ENCODE data around the gene SIRPB2. TPM values are rescaled to one million over a fixed set of nuclear protein-coding genes. Genes with fewer than 3 reads are reported as not detected.

Gene SIRPB2
- total and polyA plus RNA-seq, 2 of the 8 experiments (the other 6 are each of a cell fraction or from before 2014, with no cell fraction given), result 0.28 TPM; not detected in 1

DNA sequence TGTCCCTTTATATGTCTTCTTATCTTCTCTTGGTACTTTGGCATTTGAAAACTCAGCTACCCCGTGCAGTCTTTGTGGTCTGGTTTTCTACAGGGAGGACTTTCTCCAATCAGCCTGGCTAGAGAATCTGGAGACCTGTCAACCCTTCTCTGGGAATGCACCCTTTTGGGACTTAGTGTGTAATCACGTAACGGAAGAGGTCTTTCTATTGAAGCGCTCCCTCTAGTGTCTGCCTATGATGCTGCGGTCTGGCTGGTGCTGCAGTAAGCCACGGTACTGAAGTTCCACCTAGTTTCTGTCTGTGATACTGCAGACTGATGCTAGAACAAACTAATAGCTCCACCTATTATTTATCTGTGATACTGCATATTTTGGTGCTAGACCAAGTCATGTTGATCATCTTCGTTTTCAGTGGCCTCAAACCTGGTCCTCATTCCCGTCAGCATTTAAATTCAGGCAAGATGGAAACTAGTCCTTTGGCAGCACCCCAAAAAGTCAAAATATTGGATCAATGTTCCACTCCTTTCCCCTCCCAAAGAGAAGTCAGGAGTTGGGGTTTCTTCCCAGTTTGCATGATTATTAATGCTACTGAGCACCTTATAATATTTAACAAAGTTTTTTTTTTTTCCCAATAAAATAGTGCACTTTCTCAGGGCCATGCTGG is 12.5 kb upstream of the SIRPB2 start:
- H2BK5ac ChIP-seq (ENCODE audit: low read depth, low read length), result no peak overlapping the region
- H3K27me3 ChIP-seq (replicated peaks in 1 of 4; ENCODE audit: control insufficient read depth in 3 of 4, extremely low read depth in 1 of 4, insufficient read depth in 3 of 4, low read length in 3 of 4), result no peaks in the 10 kb centered on the region; a peak in 1 of 7 replicates
- no peak overlapping the region for H3K4me3 ChIP-seq (ENCODE audit: extremely low read depth in 1 of 4, insufficient read depth in 2 of 4, low read depth in 3 of 4, low read length in 4 of 4)
- H3K23ac ChIP-seq (ENCODE audit: insufficient read length), result no peak overlapping the region
- CTCF ChIA-PET (ENCODE audit: partially characterized antibody), result interaction anchor here (0.6 to 4.6 kb wide), 57 partner anchors 9 to 991 kb away, joined by 3 to 63 read pairs (median 4); partner anchors contain the start of genes NSFL1C, SIRPB2 and SIRPD
- H3K23me2 ChIP-seq (ENCODE audit: low read depth, low read length), result no peaks in the 10 kb centered on the region
- no peak overlapping the region for H2BK12ac ChIP-seq (ENCODE audit: low read depth, low read length)
- H4K91ac ChIP-seq (replicated peaks; ENCODE audit: insufficient read length, low read length), result no peak overlapping the region
- 8% methylated on average over 8 of the region's 8 CpGs; no CpG with 5 or more reads in 1 of the 2 experiments for WGBS, 2 experiments (ENCODE audit: extremely low coverage in 1 of 2, insufficient coverage in 1 of 2, insufficient read length in 1 of 2, insufficient replicate concordance in 2 of 2, low coverage in 1 of 2, low lambda C conversion rate in 2 of 2, missing lambda C conversion rate in 1 of 2)
- no peak overlapping the region for H4K5ac ChIP-seq (ENCODE audit: insufficient read length, low read depth, low read length)
- no peaks in the 10 kb centered on the region; a peak in 1 of 4 replicates for H3K9me3 ChIP-seq (ENCODE audit: insufficient read depth in 2 of 2, low read depth in 1 of 2, low read length in 1 of 2)
- no peak overlapping the region for H2BK20ac ChIP-seq (ENCODE audit: low read length)
- H2BK15ac ChIP-seq (ENCODE audit: low read length), result no peak overlapping the region
- H2BK120ac ChIP-seq (replicated peaks; ENCODE audit: low read depth, low read length), result no peak overlapping the region
- no peak overlapping the region for H3K4ac ChIP-seq (replicated peaks; ENCODE audit: insufficient read length, low read depth, low read length)
- H3K4me1 ChIP-seq (replicated peaks in 1 of 4; ENCODE audit: control insufficient read depth in 3 of 4, insufficient read depth in 4 of 4, low read length in 3 of 4), result peaks cover 6 to 8% (median 8%) of the 10 kb centered on the region in 4 experiments; a peak in 6 of 7 replicates
- no peak overlapping the region for H2AFZ ChIP-seq (ENCODE audit: low read length)
- no peaks in the 10 kb centered on the region for H3K79me2 ChIP-seq (ENCODE audit: control insufficient read depth in 1 of 2, insufficient read depth in 2 of 2, low read length in 2 of 2)
- DNase-seq (ENCODE audit: low read depth in 1 of 2, low spot score in 2 of 2), result peak; percentile 77 to 82
- POLR2A ChIA-PET (ENCODE audit: partially characterized antibody), result interaction anchor here (1.0 to 1.6 kb wide), 2 partner anchors 13 to 36 kb away, joined by 4 read pairs; no protein-coding TSS in a partner anchor
- FAIRE-seq, result peak; percentile 100
- H3K79me1 ChIP-seq (ENCODE audit: low read depth, low read length), result no peaks in the 10 kb centered on the region
- no peaks in the 10 kb centered on the region for H4K20me1 ChIP-seq (replicated peaks in 1 of 2; ENCODE audit: control insufficient read depth in 1 of 2, insufficient read depth in 2 of 2, low read length in 2 of 2)
- H3K14ac ChIP-seq (ENCODE audit: insufficient read length), result no peak overlapping the region
- no peak overlapping the region for H3K56ac ChIP-seq (replicated peaks; ENCODE audit: insufficient read length, low read depth, low read length)
- H3K4me2 ChIP-seq (ENCODE audit: insufficient read depth in 1 of 2, low read depth in 2 of 2, low read length in 2 of 2), result no peak overlapping the region
- no peaks in the 10 kb centered on the region for H3K36me3 ChIP-seq (ENCODE audit: control insufficient read depth in 2 of 4, insufficient read depth in 4 of 4, low read length in 3 of 4)
- H3K18ac ChIP-seq (ENCODE audit: extremely low read depth, low read length), result no peak overlapping the region
- no peak overlapping the region for H3K9ac ChIP-seq (replicated peaks in 1 of 4; ENCODE audit: extremely low read depth in 1 of 4, low read depth in 3 of 4, low read length in 3 of 4)
- no peak overlapping the region for H2AK5ac ChIP-seq (ENCODE audit: low read depth, low read length)
- no peak overlapping the region for H4K8ac ChIP-seq (ENCODE audit: extremely low read depth, insufficient read depth, low read length)
- no peak overlapping the region for H3K27ac ChIP-seq (ENCODE audit: low read depth, low read length)
- TF ChIP-seq TBP (IDR thresholded peaks at IDR 0.05; ENCODE audit: low read depth, low read length) (no peak), SUZ12 (IDR thresholded peaks at IDR 0.05; ENCODE audit: low read length) (no peak), TAF1 (IDR thresholded peaks at IDR 0.05; ENCODE audit: low read depth, low read length) (no peak), FOSL1 (IDR thresholded peaks at IDR 0.05; ENCODE audit: insufficient read depth, low read depth, low read length) (no peak), HDAC6 (IDR thresholded peaks at IDR 0.05; ENCODE audit: low read depth, low read length) (no peak), KDM5A (IDR thresholded peaks at IDR 0.05; ENCODE audit: low read length) (no peak), BACH1 (IDR thresholded peaks at IDR 0.05; ENCODE audit: low read length) (0 out of 2 replicates have a peak, but pooled peaks have one; percentile 19), EGR1 (IDR thresholded peaks at IDR 0.05; ENCODE audit: borderline replicate concordance, low read depth, low read length) (no peak), SIN3A (conservative IDR thresholded peaks at IDR 0.05 in 1 of 2, IDR thresholded peaks at IDR 0.05 in 1 of 2; ENCODE audit: low read depth in 1 of 2, low read length in 2 of 2) (no peak), SIRT6 (IDR thresholded peaks at IDR 0.05; ENCODE audit: low read length) (no peak), SAP30 (IDR thresholded peaks at IDR 0.05; ENCODE audit: insufficient read depth, insufficient replicate concordance, low read length) (no peak), CBX8 (IDR thresholded peaks at IDR 0.05; ENCODE audit: borderline replicate concordance, low read depth, low read length) (no peak)
- TF ChIP-seq, protein P1, sequence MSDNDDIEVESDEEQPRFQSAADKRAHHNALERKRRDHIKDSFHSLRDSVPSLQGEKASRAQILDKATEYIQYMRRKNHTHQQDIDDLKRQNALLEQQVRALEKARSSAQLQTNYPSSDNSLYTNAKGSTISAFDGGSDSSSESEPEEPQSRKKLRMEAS (IDR thresholded peaks at IDR 0.05), result no peak

All from H1 (cell line).